Large intestine (tissue), 3 donors: ENCODE measurements around the gene UQCC5. TPM values are rescaled to one million over a fixed set of nuclear protein-coding genes. Genes with fewer than 3 reads are reported as not detected.

Experiments used
- DNase-seq, 2 donors: peaks; one replicate each; pipeline versions ENCODE4 v3.0.0 to v3.0.0-alpha.2; 2013
- H3K27ac ChIP-seq: one replicate; pipeline ENCODE4 v1.5.1; 2013; ENCODE audit warnings: low read length
- H3K27me3 ChIP-seq: 2 replicates; pipeline ENCODE4 v1.6.1; 2013; ENCODE audit warnings: low read length; ENCODE audit not compliant: control insufficient read depth, insufficient read depth
- H3K36me3 ChIP-seq: 2 replicates; pipeline ENCODE4 v1.6.1; 2013; ENCODE audit warnings: low read length; ENCODE audit not compliant: control insufficient read depth, insufficient read depth
- H3K4me1 ChIP-seq: one replicate; pipeline ENCODE4 v1.6.1; 2013; ENCODE audit warnings: low read length; ENCODE audit not compliant: control insufficient read depth, insufficient read depth
- H3K4me3 ChIP-seq: one replicate; pipeline ENCODE4 v1.5.1; 2013; ENCODE audit warnings: low read length
- H3K9me3 ChIP-seq: one replicate; pipeline ENCODE4 v1.6.1; 2013; ENCODE audit warnings: mild to moderate bottlenecking, low read depth, low read length, moderate library complexity; ENCODE audit not compliant: control insufficient read depth
- WGBS: methylation state at CpG from one replicate; pipeline ENCODE4 v1.1.5; 2013; ENCODE audit warnings: low lambda C conversion rate; ENCODE audit not compliant: insufficient coverage; 5-methylcytosine and 5-hydroxymethylcytosine counted together
- polyA plus RNA-seq: library from polyadenylated mRNA; unstranded; fragments of 120-200 nt; gene quantifications from one replicate; pipeline ENCODE4 v1.2.1, GENCODE V29; 2013

UQCC5 gene
- polyA plus RNA-seq, 1 donor = 25.8 TPM

DNA sequence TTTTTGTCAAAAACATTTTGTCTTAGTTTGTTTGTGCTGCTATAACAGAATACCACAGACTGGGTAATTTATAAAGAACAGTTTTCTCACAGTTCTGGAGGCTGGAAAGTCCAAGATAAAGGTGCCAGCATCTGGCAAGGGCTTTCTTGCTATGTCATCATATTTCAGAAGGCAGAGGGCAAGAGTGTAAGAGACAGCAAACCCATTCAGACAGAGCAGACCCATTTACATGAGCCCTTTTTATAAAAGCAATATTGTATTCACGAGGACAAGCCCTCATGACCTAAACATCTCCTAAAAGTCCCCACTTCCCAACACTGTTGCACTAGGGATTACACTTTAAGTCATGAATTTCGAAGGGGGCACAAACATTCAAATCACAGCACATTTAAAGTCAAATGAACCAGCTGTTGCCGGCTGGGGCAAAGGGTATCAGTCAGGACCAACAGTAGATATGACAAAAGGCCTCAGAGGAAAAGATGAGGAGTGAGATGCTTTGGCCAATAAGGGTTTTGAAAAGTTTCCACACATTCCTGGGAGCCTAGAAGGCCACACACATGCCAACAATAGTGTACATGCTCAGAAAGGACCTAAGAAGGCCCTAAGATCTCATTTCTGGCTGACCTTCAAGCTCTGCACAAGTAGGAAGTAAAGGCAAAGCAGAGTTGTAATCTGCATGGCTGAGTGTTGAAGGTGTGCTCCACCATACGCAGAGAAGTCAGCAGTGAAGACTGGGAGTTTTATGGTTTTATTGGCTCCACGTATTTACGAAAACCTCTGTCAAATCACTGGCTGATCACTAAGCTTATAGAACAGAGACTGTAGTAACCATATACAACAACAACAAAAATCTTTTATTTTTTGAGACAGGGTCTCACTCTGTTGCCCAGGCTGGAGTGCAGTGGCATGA lies 37.9 kb downstream of the UQCC5 start:
- Histone ChIP-seq H3K27ac (no peak overlapping the region), H3K27me3 (no peaks in the 10 kb centered on the region), H3K4me1 (no peaks in the 10 kb centered on the region), H3K36me3 (peaks cover 64% of the 10 kb centered on the region), H3K4me3 (no peak overlapping the region), H3K9me3 (peaks cover 7% of the 10 kb centered on the region)
- DNase-seq = no peak
- no CpG with 5 or more reads among the region's 6 CpGs for WGBS

Other genes with a start within 250 kb of the UQCC5 start
- gene GLYCTK, start 248.8 kb upstream of the UQCC5 start, polyA plus RNA-seq = 165 TPM
- gene DNAH1, start 220.3 kb upstream of the UQCC5 start, polyA plus RNA-seq = 22.9 TPM
- gene BAP1, start 126.6 kb upstream of the UQCC5 start, polyA plus RNA-seq = 59.0 TPM
- 10.4 TPM for gene PHF7, start 125.9 kb upstream of the UQCC5 start, polyA plus RNA-seq
- gene SEMA3G, start 91.5 kb upstream of the UQCC5 start, polyA plus RNA-seq = 2.9 TPM
- gene TNNC1, start 82.6 kb upstream of the UQCC5 start, polyA plus RNA-seq = 1.8 TPM
- gene NISCH, start 81.0 kb upstream of the UQCC5 start, polyA plus RNA-seq = 85.9 TPM
- gene STAB1, start 41.3 kb upstream of the UQCC5 start, polyA plus RNA-seq = 43.5 TPM
- 67.6 TPM for gene NT5DC2, start 2.7 kb upstream of the UQCC5 start, polyA plus RNA-seq
- gene PBRM1, start 149.3 kb downstream of the UQCC5 start, polyA plus RNA-seq = 37.5 TPM
- 96.2 TPM for gene GNL3, start 149.4 kb downstream of the UQCC5 start, polyA plus RNA-seq
- gene GLT8D1, start 169.2 kb downstream of the UQCC5 start, polyA plus RNA-seq = 53.8 TPM
- 166 TPM for gene SPCS1, start 169.5 kb downstream of the UQCC5 start, polyA plus RNA-seq
- gene NEK4, start 234.3 kb downstream of the UQCC5 start, polyA plus RNA-seq = 23.0 TPM
- gene ITIH1, start 241.0 kb downstream of the UQCC5 start, polyA plus RNA-seq = 1.6 TPM